HG03558 (cell line): ENCODE data around the gene USP26.
"Not testable (repeated sequence)": the region's sequence is repeated elsewhere in the genome, so short reads cannot be mapped to it uniquely, and the experiment has no call there.

Experiments used
- ATAC-seq: cut with Tn5 transposase; IDR thresholded peaks from one replicate; pipeline ENCODE4 v1.9.1; 2021; ENCODE audit warnings: moderate number of reproducible peaks; ENCODE audit not compliant: unreplicated experiment; ENCODE audit errors: extremely low read depth

USP26 gene

GRCh38 chrX:133042260-133042659, 54.6 kb downstream of the USP26 start:
- ATAC-seq: no peak

- no peak for ATAC-seq
Measured at GRCh38 chrX:133033010-133033409, 63.9 kb downstream of the USP26 start.

- no peak for ATAC-seq
Measured at GRCh38 chrX:133018229-133018628, 78.7 kb downstream of the USP26 start.

GRCh38 chrX:133007458-133007857, 89.5 kb downstream of the USP26 start:
- ATAC-seq: no peak

- no peak for ATAC-seq
Measured at GRCh38 chrX:133005616-133006015, 91.3 kb downstream of the USP26 start.

GRCh38 chrX:133005042-133005441, 91.9 kb downstream of the USP26 start:
- no peak for ATAC-seq

- no peak for ATAC-seq
Measured at GRCh38 chrX:132999209-132999608, 97.7 kb downstream of the USP26 start.

GRCh38 chrX:132990835-132991234, 106.1 kb downstream of the USP26 start:
- no peak for ATAC-seq

- no peak for ATAC-seq
Measured at GRCh38 chrX:132986556-132986955, 110.4 kb downstream of the USP26 start.

- ATAC-seq: no peak
Measured at GRCh38 chrX:132984058-132984650, 112.8 kb downstream of the USP26 start.

- ATAC-seq: no peak
Measured at GRCh38 chrX:132983496-132983895, 113.4 kb downstream of the USP26 start.

- ATAC-seq: not testable (repeated sequence)
Measured at GRCh38 chrX:132980035-132980434, 116.9 kb downstream of the USP26 start.
